Activated CD4-positive, alpha-beta memory T cell treated with anti-CD3 and anti-CD28 coated beads, Interleukin-2, amount 10 ng/mL, durations not matched to agents 7 days and 5 days (primary cell): Measurements from ENCODE around the gene TBL2. TPM values are rescaled to one million over a fixed set of nuclear protein-coding genes. Genes with fewer than 3 reads are reported as not detected.

Experiments used
- CTCF ChIA-PET: fragments of 350-600 bp; sonication (Branson Sonifier 250); formaldehyde crosslinking; loops from one replicate; lab custom pipeline; 2021; ENCODE audit warnings: antibody characterized with exemption, inconsistent platforms; lab: Charles Lee
- POLR2A ChIA-PET: fragments of 350-600 bp; sonication (Branson Sonifier 250); formaldehyde crosslinking; loops from one replicate; lab custom pipeline; 2021; ENCODE audit warnings: antibody characterized with exemption; lab: Charles Lee
- DNase-seq: peaks from one replicate; pipeline ENCODE4 v3.0.0-alpha.2; 2020
- H3K27ac Mint-ChIP-seq: one replicate; pipeline ENCODE4 v1.8.0; 2021; ENCODE audit warnings: mild to moderate bottlenecking, mixed read lengths
- H3K27me3 Mint-ChIP-seq: one replicate; pipeline ENCODE4 v1.8.0; 2021; ENCODE audit warnings: mixed read lengths
- H3K36me3 Mint-ChIP-seq: one replicate; pipeline ENCODE4 v1.8.0; 2021; ENCODE audit warnings: low read depth, mixed read lengths
- H3K4me1 Mint-ChIP-seq: one replicate; pipeline ENCODE4 v1.8.0; 2021; ENCODE audit warnings: mixed read lengths
- H3K4me3 Mint-ChIP-seq: one replicate; pipeline ENCODE4 v1.8.0; 2021; ENCODE audit warnings: mild to moderate bottlenecking, mixed read lengths
- H3K9me3 Mint-ChIP-seq: one replicate; pipeline ENCODE4 v1.8.0; 2021; ENCODE audit warnings: mixed read lengths
- total RNA-seq, 2 experiments: library from RNA; stranded (reverse); gene quantifications; one replicate each; pipeline ENCODE4 v1.2.3, GENCODE V29; 2021

The TBL2 gene
- total RNA-seq, 2 experiments from 2014 or later, result 27.1 to 29.0 TPM

DNA sequence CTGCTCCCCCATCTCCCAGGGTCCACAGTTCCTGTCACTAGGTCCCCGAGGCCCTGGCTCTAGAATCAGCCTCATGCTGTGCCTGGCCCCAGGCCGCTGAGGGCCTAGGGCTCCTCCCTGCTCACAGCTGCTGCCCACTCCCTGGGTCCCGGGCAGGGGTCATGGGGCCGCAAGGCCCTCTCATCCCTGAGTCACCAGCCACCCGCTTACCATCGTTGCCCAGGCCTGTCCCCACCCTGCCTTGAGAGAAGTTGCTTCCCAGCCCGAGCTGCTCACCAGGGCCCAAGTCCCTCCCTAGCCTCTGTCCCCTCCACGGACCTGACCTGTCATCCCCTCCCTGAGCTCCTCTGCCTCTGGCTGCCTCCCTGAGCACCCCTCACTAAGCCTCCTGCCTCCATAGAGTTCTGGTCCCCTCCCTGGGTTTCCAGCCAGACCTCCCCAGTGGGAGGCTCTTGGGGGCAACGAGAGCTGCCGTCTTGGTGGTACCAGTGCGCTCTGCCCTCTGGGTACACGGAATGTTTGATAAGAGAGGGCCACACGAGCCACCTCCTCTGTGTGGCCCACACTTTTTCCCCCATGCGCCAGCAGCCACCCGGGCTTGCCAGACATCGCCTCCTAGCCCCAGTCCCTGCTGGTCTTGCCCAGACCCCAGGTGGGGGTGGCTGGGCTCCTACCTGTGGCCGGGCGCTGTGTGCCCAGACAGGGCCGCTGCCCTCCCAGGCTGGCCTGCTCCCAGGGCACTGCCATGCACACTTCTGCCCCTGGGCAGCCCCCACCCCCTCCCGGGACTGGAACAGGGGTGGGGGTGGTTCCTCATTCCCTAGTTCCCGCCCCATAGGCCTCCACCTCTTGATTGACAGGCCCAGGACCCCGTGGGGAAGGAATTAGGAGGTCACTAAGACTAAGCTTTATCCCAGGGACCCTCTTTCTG is 24.6 kb upstream of the TBL2 start:
- no peak overlapping the region for H3K27ac Mint-ChIP-seq

DNA sequence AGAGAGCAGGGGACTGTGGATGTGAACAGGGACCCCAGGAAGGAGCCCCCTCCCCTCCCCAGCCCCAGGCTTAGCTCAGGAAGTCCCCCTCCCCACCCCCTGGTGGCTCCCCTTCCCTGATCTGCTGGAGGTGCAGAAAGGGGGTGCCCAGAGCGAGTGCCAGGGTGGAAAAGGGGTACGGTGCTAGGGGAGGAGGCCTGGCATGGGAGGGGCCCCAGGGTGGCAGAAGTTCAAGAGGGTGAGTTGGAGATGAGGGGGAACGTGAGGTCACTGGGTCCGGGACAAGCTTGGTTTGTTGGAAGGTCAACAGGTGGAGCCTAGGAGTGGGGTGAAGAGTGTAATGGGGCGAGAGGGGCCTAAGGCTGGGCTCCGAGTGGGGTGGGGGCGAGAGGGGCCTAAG is 21.5 kb upstream of the TBL2 start:
- no peak for DNase-seq
- ChIA-PET POLR2A (no interaction called here), CTCF (interaction anchor here (2.3 kb wide), 1 partner anchor 135 kb away, joined by 7 read pairs; no protein-coding TSS in a partner anchor)
- no peak overlapping the region for H3K27ac Mint-ChIP-seq
- H3K4me1 Mint-ChIP-seq, result no peaks in the 10 kb centered on the region
- no peak overlapping the region for H3K4me3 Mint-ChIP-seq
- H3K27me3 Mint-ChIP-seq, result peaks cover 15% of the 10 kb centered on the region
- no peaks in the 10 kb centered on the region for H3K36me3 Mint-ChIP-seq
- H3K9me3 Mint-ChIP-seq, result no peaks in the 10 kb centered on the region

More for the DNA sequence above, 24.6 kb upstream of the TBL2 start:
- DNase-seq, result no peak
- no peaks in the 10 kb centered on the region for H3K36me3 Mint-ChIP-seq
- H3K9me3 Mint-ChIP-seq, result no peaks in the 10 kb centered on the region
- H3K4me3 Mint-ChIP-seq, result no peak overlapping the region
- H3K27me3 Mint-ChIP-seq, result peaks cover 11% of the 10 kb centered on the region
- ChIA-PET CTCF (interaction anchor here (0.6 to 4.8 kb wide), 3 partner anchors 114 to 378 kb away, joined by 3 to 54 read pairs (median 3); no protein-coding TSS in a partner anchor), POLR2A (no interaction called here)
- no peaks in the 10 kb centered on the region for H3K4me1 Mint-ChIP-seq

DNA sequence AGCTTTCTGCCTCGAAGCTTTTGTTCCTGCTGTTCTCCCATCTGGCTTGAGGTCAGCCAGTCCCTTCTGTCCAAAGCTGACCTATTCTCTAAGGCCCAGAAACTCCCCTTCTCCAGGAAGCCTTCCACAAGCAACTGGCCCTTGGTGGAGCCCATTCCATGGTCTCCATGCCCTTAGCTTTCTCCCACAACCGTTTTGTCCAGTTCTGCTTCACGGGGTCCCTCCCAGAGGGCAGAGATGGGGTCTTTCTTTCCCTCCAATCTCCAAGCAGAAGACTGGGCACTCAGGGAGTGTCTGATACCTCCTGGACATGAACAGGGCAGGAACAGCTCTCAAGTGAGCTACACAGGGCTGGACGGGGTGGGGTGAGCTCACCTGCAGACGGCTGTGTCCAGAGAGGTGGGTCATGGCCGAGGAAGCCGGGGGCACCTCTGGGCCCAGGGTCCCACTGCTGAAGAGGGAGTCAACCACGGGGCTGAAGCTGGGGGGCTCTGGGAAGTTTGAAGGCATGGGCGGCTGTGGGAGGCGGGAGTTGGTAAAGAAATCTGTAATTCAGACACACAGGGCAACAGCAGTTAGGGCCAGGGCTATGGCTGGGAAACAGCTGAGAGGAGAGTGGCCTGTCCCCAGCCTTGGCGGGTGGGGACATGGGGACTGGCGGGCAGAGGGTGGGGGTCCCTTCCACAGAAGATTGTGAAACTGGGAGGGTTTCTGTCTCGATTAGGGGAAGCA is 20.9 kb upstream of the TBL2 start:
- H3K4me3 Mint-ChIP-seq, result no peak overlapping the region
- CTCF ChIA-PET, result interaction anchor here (2.3 kb wide), 1 partner anchor 135 kb away, joined by 7 read pairs; no protein-coding TSS in a partner anchor
- POLR2A ChIA-PET, result no interaction called here
- H3K36me3 Mint-ChIP-seq, result no peaks in the 10 kb centered on the region
- H3K27me3 Mint-ChIP-seq, result peaks cover 15% of the 10 kb centered on the region
- H3K9me3 Mint-ChIP-seq, result no peaks in the 10 kb centered on the region
- H3K4me1 Mint-ChIP-seq, result no peaks in the 10 kb centered on the region
- no peak overlapping the region for H3K27ac Mint-ChIP-seq
- no peak for DNase-seq

DNA sequence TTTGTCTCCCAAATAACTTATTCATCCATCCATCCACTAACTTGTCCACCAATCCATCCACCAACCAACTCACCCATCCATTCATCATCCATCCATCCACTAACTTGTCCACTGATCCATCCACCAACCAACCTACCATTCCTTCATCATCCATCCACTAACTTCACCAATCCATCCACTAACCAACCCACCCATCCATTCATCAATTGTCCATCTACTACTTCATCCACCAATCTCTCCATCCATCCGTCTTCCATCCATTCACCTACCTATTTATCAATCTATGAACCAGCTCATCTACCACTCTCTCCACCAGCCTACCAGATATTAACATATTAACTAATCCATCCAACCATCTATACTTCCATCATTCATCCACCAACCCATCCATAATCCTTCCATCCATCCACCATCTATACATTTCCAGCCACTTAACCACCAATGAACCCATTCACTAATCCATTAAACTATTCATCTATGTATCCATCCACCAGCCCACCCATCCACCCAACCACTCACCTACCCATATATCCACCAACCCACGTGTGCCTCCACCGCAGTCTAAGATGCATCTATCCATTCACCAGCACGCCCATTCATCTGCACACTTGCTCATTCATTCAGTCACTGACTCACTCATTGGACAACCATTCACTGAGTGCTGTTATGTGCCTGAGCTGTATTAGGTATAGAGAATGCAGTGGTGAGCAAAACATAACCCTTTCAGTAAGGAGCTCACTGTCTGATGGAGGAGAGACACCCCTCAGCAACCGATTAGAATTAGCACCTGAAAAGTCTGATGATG is 19.8 kb upstream of the TBL2 start:
- H3K27me3 Mint-ChIP-seq, result peaks cover 13% of the 10 kb centered on the region
- ChIA-PET CTCF (interaction anchor here (1.1 to 2.3 kb wide), 2 partner anchors 8 to 136 kb away, joined by 4 to 7 read pairs; no protein-coding TSS in a partner anchor), POLR2A (no interaction called here)
- H3K9me3 Mint-ChIP-seq, result no peaks in the 10 kb centered on the region
- H3K4me1 Mint-ChIP-seq, result no peaks in the 10 kb centered on the region
- DNase-seq, result no peak
- H3K4me3 Mint-ChIP-seq, result no peak overlapping the region
- no peaks in the 10 kb centered on the region for H3K36me3 Mint-ChIP-seq
- H3K27ac Mint-ChIP-seq, result no peak overlapping the region

GRCh38 chr7:73596191-73597065 is 18.0 kb upstream of the TBL2 start:
- H3K27me3 Mint-ChIP-seq, result peaks cover 9% of the 10 kb centered on the region
- no peaks in the 10 kb centered on the region for H3K36me3 Mint-ChIP-seq
- ChIA-PET CTCF (interaction anchor here (1.7 kb wide), 1 partner anchor 10 kb away, joined by 4 read pairs; no protein-coding TSS in a partner anchor), POLR2A (interaction anchor here (0.7 kb wide), 1 partner anchor 74 kb away, joined by 3 read pairs; the partner anchor contains the start of gene BAZ1B)
- H3K4me3 Mint-ChIP-seq, result no peak overlapping the region
- no peak for DNase-seq
- no peaks in the 10 kb centered on the region for H3K4me1 Mint-ChIP-seq
- no peak overlapping the region for H3K27ac Mint-ChIP-seq
- no peaks in the 10 kb centered on the region for H3K9me3 Mint-ChIP-seq

DNA sequence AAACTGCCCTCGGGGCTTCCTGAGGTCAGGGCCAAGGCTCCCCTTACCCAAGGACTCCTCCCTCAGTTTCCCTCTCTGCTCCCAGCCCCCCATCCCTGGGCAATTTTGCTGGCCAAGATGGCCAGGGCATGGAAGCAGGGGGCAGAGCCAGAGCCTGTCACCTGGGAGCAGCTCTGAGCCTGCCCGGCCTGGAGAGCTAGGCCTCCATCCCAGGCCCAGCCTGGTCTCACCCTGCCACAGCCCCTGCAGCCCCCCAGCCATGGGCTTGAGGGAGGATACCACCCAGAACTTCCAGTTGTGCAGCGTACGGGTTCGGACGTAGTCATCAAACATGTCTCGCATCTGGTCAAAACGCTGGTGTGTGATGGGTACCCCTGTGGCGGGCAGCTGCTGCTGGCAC is 17.0 kb upstream of the TBL2 start:
- H3K4me3 Mint-ChIP-seq, result no peak overlapping the region
- CTCF ChIA-PET, result interaction anchor here (1.7 kb wide), 1 partner anchor 11 kb away, joined by 4 read pairs; no protein-coding TSS in a partner anchor
- no peaks in the 10 kb centered on the region for H3K4me1 Mint-ChIP-seq
- DNase-seq, result no peak
- peaks cover 9% of the 10 kb centered on the region for H3K27me3 Mint-ChIP-seq
- no peaks in the 10 kb centered on the region for H3K36me3 Mint-ChIP-seq
- no peaks in the 10 kb centered on the region for H3K9me3 Mint-ChIP-seq
- H3K27ac Mint-ChIP-seq, result no peak overlapping the region
- POLR2A ChIA-PET, result interaction anchor here (0.7 kb wide), 1 partner anchor 73 kb away, joined by 3 read pairs; the partner anchor contains the start of gene BAZ1B

GRCh38 chr7:73593207-73594045 is 15.0 kb upstream of the TBL2 start:
- H3K4me1 Mint-ChIP-seq, result no peaks in the 10 kb centered on the region
- ChIA-PET POLR2A (no interaction called here), CTCF (no interaction called here)
- no peak for DNase-seq
- no peaks in the 10 kb centered on the region for H3K36me3 Mint-ChIP-seq
- peaks cover 8% of the 10 kb centered on the region for H3K27me3 Mint-ChIP-seq
- no peak overlapping the region for H3K4me3 Mint-ChIP-seq
- no peak overlapping the region for H3K27ac Mint-ChIP-seq
- no peaks in the 10 kb centered on the region for H3K9me3 Mint-ChIP-seq

- no peak overlapping the region for H3K27ac Mint-ChIP-seq
- H3K9me3 Mint-ChIP-seq, result no peaks in the 10 kb centered on the region
- H3K4me3 Mint-ChIP-seq, result no peak overlapping the region
- ChIA-PET CTCF (interaction anchor here (1.4 to 2.2 kb wide), 2 partner anchors 20 to 147 kb away, joined by 5 to 8 read pairs; no protein-coding TSS in a partner anchor), POLR2A (interaction anchor here (0.9 to 1.8 kb wide), 3 partner anchors 8 to 67 kb away, joined by 3 to 8 read pairs (median 8); partner anchors contain the start of gene TBL2)
- DNase-seq, result no peak
- H3K36me3 Mint-ChIP-seq, result no peaks in the 10 kb centered on the region
- H3K27me3 Mint-ChIP-seq, result peaks cover 3% of the 10 kb centered on the region
- peaks cover 12% of the 10 kb centered on the region for H3K4me1 Mint-ChIP-seq
Measured at GRCh38 chr7:73586911-73587310, 8.5 kb upstream of the TBL2 start.

- H3K36me3 Mint-ChIP-seq, result no peaks in the 10 kb centered on the region
- DNase-seq, result no peak
- no peak overlapping the region for H3K27ac Mint-ChIP-seq
- ChIA-PET CTCF (interaction anchor here (1.4 kb wide), 1 partner anchor 22 kb away, joined by 8 read pairs; no protein-coding TSS in a partner anchor), POLR2A (no interaction called here)
- no peaks in the 10 kb centered on the region for H3K9me3 Mint-ChIP-seq
- H3K4me3 Mint-ChIP-seq, result no peak overlapping the region
- peaks cover 18% of the 10 kb centered on the region for H3K4me1 Mint-ChIP-seq
- peaks cover 3% of the 10 kb centered on the region for H3K27me3 Mint-ChIP-seq
Measured at GRCh38 chr7:73585196-73585595, 6.8 kb upstream of the TBL2 start.

DNA sequence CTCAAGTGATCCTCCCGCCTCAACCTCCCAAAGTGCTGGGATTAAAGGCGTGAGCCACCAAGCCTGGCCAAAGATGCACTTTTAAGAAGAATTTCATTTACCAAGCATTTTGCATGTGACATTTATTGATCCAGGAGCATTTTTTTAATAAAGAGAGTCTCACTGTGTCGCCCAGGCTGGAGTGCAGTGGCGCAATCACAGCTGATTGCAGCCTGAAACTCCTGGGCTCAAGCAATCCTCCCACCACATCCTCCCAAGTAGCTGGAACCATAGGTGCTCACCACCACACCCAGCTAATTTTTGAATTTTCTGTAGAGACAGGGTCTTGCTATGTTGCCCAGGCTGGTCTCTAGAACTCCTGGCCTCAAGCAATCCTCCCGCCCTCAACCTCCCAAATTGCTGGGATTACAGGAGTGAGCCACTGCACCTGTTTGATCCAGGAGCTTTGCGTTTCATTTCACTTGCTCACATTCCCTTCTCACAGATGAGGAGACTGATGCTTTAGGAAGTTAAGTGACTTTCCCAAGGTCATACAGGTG is 4.4 kb upstream of the TBL2 start:
- POLR2A ChIA-PET, result interaction anchor here (1.1 to 1.6 kb wide), 3 partner anchors 26 to 135 kb away, joined by 3 to 6 read pairs (median 3); partner anchors contain the start of gene BAZ1B
- Mint-ChIP-seq H3K27ac (no peak overlapping the region), H3K36me3 (peaks cover 2% of the 10 kb centered on the region), H3K4me1 (peaks cover 25% of the 10 kb centered on the region), H3K4me3 (no peak overlapping the region), H3K9me3 (no peaks in the 10 kb centered on the region), H3K27me3 (peaks cover 3% of the 10 kb centered on the region)
- no peak for DNase-seq
- CTCF ChIA-PET, result interaction anchor here (1.2 kb wide), 1 partner anchor 152 kb away, joined by 3 read pairs; no protein-coding TSS in a partner anchor
